HG03103 (cell line): ENCODE measurements around the gene CEMIP.

ENCODE experiments used
- ATAC-seq: cut with Tn5 transposase; IDR thresholded peaks from one replicate; pipeline ENCODE4 v1.9.1; 2021; ENCODE audit warnings: low read depth; ENCODE audit not compliant: unreplicated experiment

Gene CEMIP

GRCh38 chr15:80783260-80783659, 4.1 kb downstream of the CEMIP start:
- ATAC-seq: no peak

GRCh38 chr15:80785335-80785734, 6.2 kb downstream of the CEMIP start:
- no peak for ATAC-seq

- no peak for ATAC-seq
These were observed 6.7 kb downstream of the CEMIP start for GRCh38 chr15:80785811-80786354.

- no peak for ATAC-seq
These were observed 8.1 kb downstream of the CEMIP start for GRCh38 chr15:80787316-80787715.

GRCh38 chr15:80788536-80788935, 9.4 kb downstream of the CEMIP start:
- ATAC-seq: no peak

GRCh38 chr15:80789296-80789695, 10.1 kb downstream of the CEMIP start:
- no peak for ATAC-seq

- ATAC-seq: no peak
These were observed 10.6 kb downstream of the CEMIP start for GRCh38 chr15:80789796-80790195.

GRCh38 chr15:80790236-80790635, 11.1 kb downstream of the CEMIP start:
- ATAC-seq: no peak

GRCh38 chr15:80791004-80791403, 11.8 kb downstream of the CEMIP start:
- ATAC-seq: no peak

GRCh38 chr15:80796407-80796806, 17.2 kb downstream of the CEMIP start:
- no peak for ATAC-seq

GRCh38 chr15:80798911-80799310, 19.7 kb downstream of the CEMIP start:
- ATAC-seq: no peak

GRCh38 chr15:80800067-80800466, 20.9 kb downstream of the CEMIP start:
- ATAC-seq: no peak

- no peak for ATAC-seq
These were observed 22.9 kb downstream of the CEMIP start for GRCh38 chr15:80801891-80802680.

- ATAC-seq: no peak
These were observed 24.7 kb downstream of the CEMIP start for GRCh38 chr15:80803580-80804525.

GRCh38 chr15:80804970-80805495, 25.9 kb downstream of the CEMIP start:
- no peak for ATAC-seq

- ATAC-seq: no peak
These were observed 32.7 kb downstream of the CEMIP start for GRCh38 chr15:80811781-80812315.

- ATAC-seq: no peak
These were observed 35.9 kb downstream of the CEMIP start for GRCh38 chr15:80815106-80815505.

GRCh38 chr15:80816049-80816653, 37.0 kb downstream of the CEMIP start:
- no peak for ATAC-seq

- no peak for ATAC-seq
These were observed 37.8 kb downstream of the CEMIP start for GRCh38 chr15:80816936-80817335.

GRCh38 chr15:80817901-80818300, 38.7 kb downstream of the CEMIP start:
- no peak for ATAC-seq
